ENCODE measurements around the gene KMT2E. TPM values are rescaled to one million over a fixed set of nuclear protein-coding genes. Genes with fewer than 3 reads are reported as not detected.

KMT2E gene
- total RNA-seq, 4 donors from 2014 or later = 93.9 to 208 (median 118) TPM

- Histone ChIP-seq H3K27me3 (no peaks in the 10 kb centered on the region), H3K9me3 (no peaks in the 10 kb centered on the region), H3K27ac (no peak overlapping the region), H3K4me3 (no peak overlapping the region), H3K4me1 (no peaks in the 10 kb centered on the region), H3K36me3 (peaks cover 40% of the 10 kb centered on the region)
- WGBS = 96% methylated on average over 12 of the region's 12 CpGs
- TF ChIP-seq POLR2AphosphoS5 (IDR thresholded peaks at IDR 0.05) (no peak), CTCF (IDR thresholded peaks at IDR 0.05) (no peak), POLR2A (IDR thresholded peaks at IDR 0.05) (no peak), EP300 (IDR thresholded peaks at IDR 0.05) (no peak)
- DNase-seq (ENCODE audit: low spot score in 2 of 2) = no peak
Observed at GRCh38 chr7:105125745-105126144, 111.7 kb downstream of the KMT2E start.

GRCh38 chr7:105126436-105126975 is 112.5 kb downstream of the KMT2E start:
- Histone ChIP-seq H3K27me3 (no peaks in the 10 kb centered on the region), H3K27ac (no peak overlapping the region), H3K36me3 (peaks cover 46% of the 10 kb centered on the region), H3K4me1 (no peaks in the 10 kb centered on the region), H3K9me3 (no peaks in the 10 kb centered on the region), H3K4me3 (no peak overlapping the region)
- 82% methylated on average over 4 of the region's 4 CpGs for WGBS
- DNase-seq (ENCODE audit: low spot score in 2 of 2) = no peak
- TF ChIP-seq CTCF (IDR thresholded peaks at IDR 0.05) = no peak
- TF ChIP-seq EP300 (IDR thresholded peaks at IDR 0.05) = no peak
- no peak for TF ChIP-seq POLR2A (IDR thresholded peaks at IDR 0.05)

GRCh38 chr7:105127179-105127578 is 113.2 kb downstream of the KMT2E start:
- no peaks in the 10 kb centered on the region for H3K27me3 ChIP-seq
- H3K36me3 ChIP-seq = peaks cover 52% of the 10 kb centered on the region
- TF ChIP-seq POLR2AphosphoS5 (IDR thresholded peaks at IDR 0.05) (no peak), POLR2A (IDR thresholded peaks at IDR 0.05) (no peak), CTCF (IDR thresholded peaks at IDR 0.05) (no peak), EP300 (IDR thresholded peaks at IDR 0.05) (no peak)
- no peaks in the 10 kb centered on the region for H3K4me1 ChIP-seq
- no peak overlapping the region for H3K27ac ChIP-seq
- WGBS = 71% methylated on average over 8 of the region's 8 CpGs
- no peaks in the 10 kb centered on the region for H3K9me3 ChIP-seq
- DNase-seq (ENCODE audit: low spot score in 2 of 2) = no peak
- H3K4me3 ChIP-seq = no peak overlapping the region

GRCh38 chr7:105130048-105130447 is 116.0 kb downstream of the KMT2E start:
- TF ChIP-seq CTCF (IDR thresholded peaks at IDR 0.05) (no peak), POLR2AphosphoS5 (IDR thresholded peaks at IDR 0.05) (no peak), POLR2A (IDR thresholded peaks at IDR 0.05) (no peak), EP300 (IDR thresholded peaks at IDR 0.05) (no peak)
- Histone ChIP-seq H3K9me3 (no peaks in the 10 kb centered on the region), H3K36me3 (peaks cover 50% of the 10 kb centered on the region), H3K4me1 (no peaks in the 10 kb centered on the region), H3K27me3 (no peaks in the 10 kb centered on the region), H3K27ac (no peak overlapping the region), H3K4me3 (no peak overlapping the region)
- DNase-seq (ENCODE audit: low spot score in 2 of 2) = no peak
- WGBS = 95% methylated on average over 5 of the region's 5 CpGs

GRCh38 chr7:105130580-105130979 is 116.6 kb downstream of the KMT2E start:
- Histone ChIP-seq H3K27me3 (no peaks in the 10 kb centered on the region), H3K27ac (no peak overlapping the region), H3K36me3 (peaks cover 45% of the 10 kb centered on the region), H3K4me3 (no peak overlapping the region), H3K4me1 (no peaks in the 10 kb centered on the region), H3K9me3 (no peaks in the 10 kb centered on the region)
- DNase-seq (ENCODE audit: low spot score in 2 of 2) = no peak
- WGBS = 88% methylated on average over 2 of the region's 2 CpGs
- TF ChIP-seq POLR2A (IDR thresholded peaks at IDR 0.05) = no peak
- TF ChIP-seq POLR2AphosphoS5 (IDR thresholded peaks at IDR 0.05) = no peak
- TF ChIP-seq EP300 (IDR thresholded peaks at IDR 0.05) = no peak
- no peak for TF ChIP-seq CTCF (IDR thresholded peaks at IDR 0.05)
